GM19328 (cell line): ENCODE measurements around the gene DHRS12.

Source experiments
- ATAC-seq: cut with Tn5 transposase; IDR thresholded peaks from one replicate; pipeline ENCODE4 v1.9.1; 2021; ENCODE audit warnings: mild to moderate bottlenecking, moderate library complexity; ENCODE audit not compliant: unreplicated experiment

Gene DHRS12

DNA sequence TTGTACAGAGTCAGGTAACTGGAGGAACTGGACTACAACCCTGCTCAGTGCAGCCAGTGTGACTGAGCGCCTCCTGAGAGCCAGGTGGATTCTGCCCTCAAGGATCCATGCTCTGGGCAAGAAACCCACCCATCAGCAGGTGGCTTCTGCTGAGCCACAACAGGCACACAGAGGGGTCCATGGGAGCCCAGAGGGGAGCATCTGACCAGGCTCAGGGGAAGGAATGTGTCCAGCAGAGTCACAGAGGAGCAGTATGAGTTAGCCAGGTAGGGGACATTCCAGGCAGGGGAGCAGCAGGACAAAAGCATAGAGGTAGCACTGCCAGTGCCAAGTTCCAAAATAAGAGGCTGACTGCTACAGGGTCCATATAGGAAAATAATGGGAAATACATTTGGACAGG lies 19.9 kb downstream of the DHRS12 start:
- ATAC-seq: no peak

DNA sequence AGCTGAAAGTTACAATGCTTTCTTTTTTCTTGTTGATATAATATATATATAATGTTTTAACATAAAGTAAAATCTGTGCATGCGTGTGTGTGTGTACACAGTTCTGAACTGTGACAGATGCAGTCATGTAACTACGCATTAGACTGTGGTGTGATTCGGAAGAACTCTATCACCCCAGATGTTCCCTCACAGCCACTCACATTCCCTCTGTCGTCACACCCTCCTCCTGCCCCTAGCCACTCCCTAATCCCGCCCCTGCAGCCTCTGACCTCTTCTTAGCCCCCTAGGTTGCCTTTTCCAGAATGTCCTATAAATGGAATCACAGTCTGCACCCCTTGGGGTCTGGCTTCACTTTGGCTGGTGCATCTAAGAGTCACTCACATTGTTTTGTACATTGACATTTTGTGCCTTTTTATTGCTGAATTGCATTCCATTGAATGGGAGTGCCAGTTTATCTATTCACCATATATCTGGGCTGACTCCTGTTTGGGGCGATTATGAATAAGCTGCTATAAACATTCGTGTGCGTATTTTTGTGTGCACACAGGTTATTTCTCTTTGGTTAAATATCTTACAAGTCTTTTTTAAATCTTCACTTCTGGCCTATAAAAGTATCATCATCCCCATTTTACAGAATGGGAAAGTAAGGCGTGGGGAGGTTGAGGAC lies 20.4 kb downstream of the DHRS12 start:
- ATAC-seq: no peak

DNA sequence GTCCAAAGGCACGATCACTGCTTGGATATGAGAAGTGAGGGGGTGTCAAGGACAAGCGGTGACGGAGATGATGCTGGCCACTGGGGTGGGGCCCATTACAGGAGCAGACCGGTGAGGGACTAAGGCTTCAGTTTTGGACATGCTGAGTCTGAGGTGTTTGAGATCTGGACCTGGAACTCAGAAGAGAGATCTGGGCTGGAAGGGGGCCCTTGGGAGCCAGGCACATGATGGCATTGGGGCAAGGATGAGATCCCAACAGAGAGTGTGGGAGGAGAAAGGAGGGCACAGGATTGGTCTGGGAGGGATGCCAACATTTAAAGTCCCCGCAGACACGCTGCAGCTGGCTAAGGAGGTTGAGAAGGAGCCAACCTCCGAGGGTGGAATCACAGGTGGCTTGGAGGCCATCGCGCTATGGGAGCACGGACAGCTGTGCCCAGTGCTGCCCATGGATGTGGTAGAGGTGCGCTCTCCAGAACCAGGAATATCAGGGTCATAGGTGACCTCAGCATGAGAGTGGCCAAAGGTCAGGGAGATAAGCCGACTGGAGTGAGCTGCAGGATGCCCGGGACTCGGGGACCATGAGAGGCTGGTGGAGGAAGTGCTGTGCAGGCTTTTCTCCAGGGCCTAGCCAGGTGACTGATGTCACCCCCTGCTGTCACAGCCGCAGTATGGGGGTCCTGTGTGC lies 21.8 kb downstream of the DHRS12 start:
- ATAC-seq: no peak

DNA sequence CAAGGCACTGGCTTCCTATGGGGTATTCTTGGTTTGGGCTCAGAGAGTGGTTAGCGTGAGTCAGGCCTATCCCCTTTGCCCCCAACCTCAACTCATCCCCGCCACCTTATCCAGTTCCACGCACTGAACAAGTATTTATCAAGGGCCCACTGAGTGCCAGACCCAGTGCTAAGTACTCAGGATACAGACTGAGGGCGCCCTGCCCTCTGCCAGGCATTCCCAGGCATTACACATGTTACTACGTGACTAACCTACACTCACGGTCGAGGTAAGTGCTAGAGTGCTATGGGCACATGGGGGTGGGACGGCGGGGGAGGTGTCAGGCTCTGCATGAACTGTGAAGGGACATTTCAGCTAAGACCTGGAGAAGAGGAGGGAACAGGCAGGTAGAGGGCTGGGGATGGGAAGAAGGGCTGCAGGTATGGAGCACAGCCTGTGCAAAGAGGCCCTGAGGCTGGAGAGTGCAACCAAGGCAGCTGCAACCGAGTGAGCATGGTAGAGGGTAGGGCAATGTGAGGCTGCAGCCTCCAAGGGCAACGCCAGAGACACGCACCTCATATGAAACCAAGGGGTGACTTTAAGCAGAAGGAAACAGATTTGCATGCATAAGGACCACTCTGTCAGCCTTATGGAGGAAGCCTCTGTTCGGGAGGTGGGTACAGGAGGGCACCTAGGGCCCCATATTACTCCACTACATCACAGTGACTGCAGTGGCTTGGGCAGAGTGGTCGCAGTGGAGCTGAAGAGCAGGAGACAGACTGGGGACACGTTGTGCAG lies 22.5 kb downstream of the DHRS12 start:
- ATAC-seq: no peak

DNA sequence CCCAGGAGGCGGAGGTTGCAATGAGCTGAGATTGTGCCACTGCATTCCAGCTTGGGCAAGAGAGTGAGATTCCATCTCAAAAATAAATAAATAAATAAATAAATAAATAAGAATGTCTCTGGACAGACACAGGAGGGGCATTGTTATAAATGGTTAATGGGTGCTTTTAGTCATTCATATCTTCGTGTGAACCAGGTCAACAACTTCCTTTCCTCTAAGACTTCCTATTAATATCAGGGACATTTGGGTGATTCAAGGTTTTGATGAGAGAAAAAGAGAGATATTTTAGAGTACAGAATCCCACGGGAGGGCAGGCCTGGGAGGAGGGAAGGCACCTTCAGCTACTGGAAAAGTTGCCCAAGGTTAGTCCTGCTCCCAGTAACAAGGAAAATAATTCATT lies 23.9 kb downstream of the DHRS12 start:
- no peak for ATAC-seq

DNA sequence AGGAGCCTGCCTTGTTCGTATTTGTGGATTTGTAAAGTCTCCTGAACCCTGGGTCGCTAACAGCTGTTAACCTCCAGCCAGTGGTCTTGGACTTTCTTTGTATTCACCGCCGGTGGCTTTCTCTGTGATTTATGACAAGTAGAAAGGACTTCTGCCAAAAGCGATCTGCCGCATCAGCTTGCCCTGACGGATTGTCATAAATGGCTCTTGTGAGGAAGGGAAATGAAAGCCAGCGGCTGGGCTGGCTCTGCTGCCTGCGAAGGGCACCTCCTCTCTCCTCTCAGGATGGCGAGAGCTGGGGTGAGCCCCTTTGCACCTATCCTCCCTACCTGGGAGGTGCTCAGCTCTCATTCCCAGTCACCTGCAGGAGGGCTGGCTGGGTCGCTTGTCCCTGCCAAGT lies 25.6 kb downstream of the DHRS12 start:
- no peak for ATAC-seq

DNA sequence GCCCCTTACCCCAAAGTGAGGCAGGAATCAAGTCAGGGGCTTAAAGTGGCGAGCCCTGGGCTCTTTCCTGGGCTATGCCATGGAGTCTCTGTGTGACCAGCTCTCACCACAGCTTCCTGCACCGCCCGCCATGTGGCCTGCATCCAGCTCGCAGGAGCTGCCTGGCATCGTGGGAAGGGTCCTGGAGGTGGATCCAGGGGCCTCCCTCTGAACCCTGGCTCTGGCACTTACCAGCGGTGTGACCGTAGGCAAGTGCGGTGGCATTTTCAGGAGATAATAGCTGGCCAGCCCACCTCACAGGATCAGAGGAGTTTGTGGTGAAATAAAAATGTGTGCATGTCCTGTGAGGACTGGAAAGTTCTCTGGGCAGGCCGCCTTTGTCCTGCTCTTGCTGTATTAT lies 26.0 kb downstream of the DHRS12 start:
- no peak for ATAC-seq

DNA sequence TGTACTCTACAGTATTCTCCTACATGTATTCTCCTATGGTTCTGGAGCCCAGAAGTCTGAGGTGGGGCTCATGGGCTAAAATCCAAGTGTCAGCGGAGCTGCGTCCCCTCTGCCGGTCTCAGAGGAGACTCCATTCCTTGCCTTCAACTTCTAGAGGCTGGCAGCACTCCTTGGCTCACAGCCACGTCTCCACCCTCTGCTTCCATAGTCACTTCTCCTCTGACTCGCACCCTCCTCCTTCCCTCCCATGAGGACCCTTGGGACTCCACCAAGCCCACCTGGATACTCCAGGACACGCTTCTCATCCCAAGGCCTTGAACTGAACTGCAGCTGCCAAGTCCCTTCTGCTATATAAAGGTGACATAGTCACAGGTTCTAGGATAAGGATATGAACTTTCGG lies 27.8 kb downstream of the DHRS12 start:
- ATAC-seq: no peak

DNA sequence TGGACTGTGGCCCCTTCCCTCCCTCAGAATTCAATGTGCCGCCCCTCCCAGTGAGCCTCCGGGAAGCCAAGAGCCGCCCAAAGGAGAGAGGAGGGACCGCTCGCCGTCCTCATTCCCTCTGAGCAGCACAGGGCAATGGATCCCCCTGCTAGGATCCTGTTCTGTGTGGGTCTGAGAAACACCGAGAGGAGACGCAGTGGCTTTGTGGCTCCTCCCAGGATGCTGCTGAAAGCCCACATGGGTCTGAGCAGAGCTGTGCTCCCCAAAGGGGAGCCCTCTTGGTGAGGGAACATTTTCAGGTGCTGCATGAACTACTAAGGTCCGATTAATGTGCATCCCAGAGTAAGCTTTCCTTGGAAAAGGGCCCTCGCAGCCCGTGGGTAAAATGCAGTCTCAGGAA lies 30.4 kb downstream of the DHRS12 start:
- ATAC-seq: no peak

DNA sequence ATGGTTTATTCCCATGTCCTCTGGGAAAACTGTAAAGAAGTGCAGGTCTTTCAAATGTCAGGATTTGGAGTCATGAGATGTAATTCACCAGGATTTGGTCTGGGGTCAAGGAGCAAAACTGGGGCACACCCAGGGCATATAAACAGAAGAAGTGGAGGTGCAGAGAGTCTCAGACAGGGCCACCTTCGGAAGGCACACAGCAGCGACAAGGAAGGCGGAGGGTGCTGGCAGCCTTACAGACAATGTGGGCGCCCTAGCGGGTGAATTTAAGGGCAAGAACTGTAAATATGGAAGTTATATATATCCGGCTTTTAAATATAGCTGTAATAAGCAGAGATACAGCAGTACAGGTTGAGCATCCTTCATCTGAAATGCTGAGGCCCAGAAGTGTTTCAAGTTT lies 31.2 kb downstream of the DHRS12 start:
- ATAC-seq: no peak

DNA sequence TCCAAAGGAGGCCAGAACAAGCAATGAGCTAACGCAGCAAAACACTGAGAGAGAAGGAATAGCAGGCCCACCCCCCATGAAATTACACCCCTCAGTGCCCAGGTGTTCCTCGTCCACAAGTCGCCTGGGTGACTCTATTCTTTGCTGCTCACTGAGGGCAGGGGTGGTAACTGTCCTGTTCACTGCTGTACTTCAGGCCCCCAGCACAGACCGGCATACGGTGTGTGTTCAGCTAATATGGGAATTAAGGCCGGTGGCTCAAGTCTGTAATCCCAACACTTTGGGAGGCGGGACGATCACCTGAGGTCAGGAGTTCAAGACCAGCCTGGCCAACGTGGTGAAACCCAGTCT lies 31.9 kb downstream of the DHRS12 start:
- no peak for ATAC-seq

DNA sequence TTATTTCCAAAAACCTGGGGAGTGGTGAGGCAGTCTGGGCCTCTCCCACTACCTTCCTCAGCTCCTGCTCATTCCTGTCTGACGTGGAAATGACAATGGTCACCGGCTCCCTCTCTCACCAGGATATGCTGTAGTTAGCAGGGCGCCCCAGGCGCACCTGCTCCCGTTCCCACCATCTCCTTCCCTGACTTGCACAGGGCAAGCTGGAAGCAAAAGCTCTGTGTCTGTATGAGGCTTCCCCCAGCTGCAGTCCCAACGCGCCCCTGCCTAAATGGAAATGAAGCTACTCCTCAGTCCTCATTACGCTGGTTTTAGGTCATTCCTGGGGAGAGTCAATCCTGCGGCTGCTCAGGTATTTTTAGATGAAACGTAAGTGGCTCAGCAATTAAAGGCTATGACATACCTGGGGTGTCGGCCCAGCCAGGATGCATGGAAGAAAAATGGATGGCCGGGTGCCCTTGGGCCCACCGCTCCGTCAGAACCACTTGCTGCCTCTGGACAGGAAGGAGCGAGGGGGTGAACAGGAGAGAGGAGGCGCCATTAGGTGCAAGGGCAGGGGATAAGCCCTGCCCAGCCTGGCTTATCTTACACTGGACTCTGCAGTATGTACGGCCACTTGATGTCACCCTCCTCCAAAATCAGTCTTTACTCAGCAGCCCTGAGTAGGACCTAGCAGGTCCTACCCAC lies 32.4 kb downstream of the DHRS12 start:
- ATAC-seq: no peak

DNA sequence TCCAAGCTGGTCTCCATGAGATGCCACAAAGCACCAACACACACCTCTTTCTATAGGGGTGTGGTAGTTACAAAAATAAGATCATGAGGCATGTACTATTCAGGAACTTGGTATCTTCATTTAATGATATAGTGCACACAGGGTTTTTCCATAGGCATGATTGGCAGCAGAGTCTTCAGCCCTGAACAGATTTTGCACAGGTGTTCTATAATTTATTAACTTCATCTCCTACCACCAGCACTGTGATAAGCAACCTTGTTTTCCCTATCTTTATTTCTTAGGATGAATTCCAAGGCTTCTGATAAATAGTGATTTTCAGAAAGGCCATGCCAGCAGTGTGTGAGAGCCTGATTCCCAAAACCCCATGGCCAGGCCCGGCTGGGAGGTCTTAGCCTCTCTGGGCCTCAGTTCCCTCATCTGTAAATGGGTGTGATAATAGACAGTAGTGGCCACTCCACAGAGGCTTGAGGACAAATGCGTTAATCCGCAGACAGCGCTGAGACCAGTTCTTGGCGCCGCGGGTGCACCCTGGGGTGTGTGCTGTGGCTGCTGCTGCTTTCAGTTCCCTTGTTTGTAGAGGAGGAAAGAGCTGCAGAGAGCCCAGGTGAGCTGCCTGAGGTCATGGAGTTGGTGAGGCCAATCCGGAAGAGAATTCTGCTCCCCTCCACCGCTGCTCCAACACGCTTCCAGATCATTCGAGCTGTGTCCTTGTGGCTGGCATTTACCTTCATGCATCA lies 33.1 kb downstream of the DHRS12 start:
- ATAC-seq: no peak

DNA sequence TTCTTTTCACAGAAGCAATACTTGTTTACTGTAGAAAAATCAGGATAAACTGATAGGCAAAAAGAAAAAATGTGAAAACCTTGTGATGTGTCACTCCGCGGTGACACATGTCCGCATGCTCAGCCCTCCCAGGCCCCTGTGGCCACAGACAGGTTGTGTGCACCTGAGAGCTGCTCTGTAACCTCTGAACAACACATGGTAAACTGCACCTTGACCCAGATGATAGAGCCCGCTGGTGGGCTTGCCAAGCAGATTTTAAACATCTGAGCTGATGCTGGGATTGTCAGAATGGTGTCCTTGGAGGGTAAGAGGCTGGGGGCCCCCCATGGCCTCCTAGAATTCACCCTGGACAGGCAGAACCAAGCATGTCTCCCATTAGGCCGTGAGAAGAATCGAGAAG lies 33.8 kb downstream of the DHRS12 start:
- ATAC-seq: no peak

DNA sequence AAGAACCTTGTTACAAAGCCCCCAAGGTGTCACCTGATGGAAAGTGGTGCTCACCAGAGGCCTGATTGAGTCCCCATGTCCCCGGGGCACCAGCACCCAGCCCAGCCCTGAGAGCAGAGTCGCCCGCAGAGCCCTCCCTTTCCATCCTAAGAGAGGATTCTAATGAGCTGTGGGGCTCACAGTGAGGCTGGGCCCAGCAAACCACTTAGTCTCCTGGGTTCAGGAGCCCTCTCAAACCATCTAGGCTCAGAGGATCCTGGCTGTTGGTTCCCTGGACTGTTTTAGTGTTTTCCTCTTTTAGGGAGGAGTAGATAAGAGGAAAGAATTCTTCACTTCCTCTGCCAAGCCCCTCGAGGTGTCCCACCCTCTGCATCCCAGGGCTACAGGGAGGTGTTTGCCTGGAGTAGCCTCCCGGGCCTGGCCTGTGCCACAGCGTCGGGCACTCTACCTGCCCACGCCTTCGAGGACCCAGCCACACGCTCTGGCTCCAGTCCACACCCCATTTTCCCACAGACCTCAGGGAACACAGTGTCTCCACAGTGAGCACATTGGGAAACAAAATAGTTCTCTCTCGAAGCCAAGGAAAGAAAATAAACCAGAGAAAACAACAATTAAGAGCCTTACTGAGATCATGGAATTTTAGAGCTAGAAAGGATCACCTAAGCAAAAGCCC lies 34.4 kb downstream of the DHRS12 start:
- ATAC-seq: no peak

DNA sequence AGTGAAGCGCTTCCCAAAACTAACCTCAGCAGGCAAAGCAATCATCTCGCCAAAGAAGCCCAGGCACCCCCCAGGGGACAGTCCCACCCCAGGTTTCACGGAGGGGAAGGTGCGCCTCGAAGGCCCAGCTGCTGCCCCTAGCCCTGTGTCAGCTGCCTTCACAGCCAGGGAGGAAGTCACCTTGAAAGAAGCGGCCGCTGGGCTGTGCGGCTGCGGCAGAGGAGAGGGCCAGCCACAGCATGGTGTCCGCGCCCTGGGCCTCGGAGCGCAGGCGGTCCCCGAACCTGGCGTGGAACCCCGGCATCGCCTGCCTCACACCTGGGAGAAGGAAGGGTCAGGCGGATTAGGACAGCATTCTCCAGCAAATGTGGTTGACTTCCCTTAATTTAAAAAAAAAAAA lies 35.0 kb downstream of the DHRS12 start:
- no peak for ATAC-seq

DNA sequence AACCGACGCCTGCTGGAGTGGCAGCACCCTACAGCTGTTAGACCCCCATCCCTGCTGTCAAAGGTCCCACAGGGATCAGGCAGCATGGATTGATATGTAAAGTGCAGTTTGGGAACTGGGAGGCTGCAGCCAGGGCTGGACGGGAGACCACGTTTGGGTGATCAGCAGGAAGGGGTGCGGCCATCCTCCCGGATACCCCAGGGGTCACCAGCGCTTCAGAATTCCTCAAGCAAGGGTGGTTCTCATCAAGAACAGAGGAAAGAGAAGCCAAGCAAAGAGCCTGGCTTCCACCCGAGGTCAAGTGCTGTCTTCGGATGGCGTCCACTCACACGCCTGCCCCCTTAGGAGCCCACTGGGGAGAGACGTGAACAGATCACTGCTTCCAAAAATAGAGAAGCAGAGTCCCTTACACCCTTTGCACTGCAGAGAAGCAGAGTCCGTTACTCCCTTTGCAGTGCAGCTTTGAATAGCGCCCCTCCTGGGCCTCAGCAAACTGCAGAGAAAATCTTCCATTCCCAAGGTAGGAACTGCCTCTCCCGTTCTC lies 35.5 kb downstream of the DHRS12 start:
- ATAC-seq: no peak

DNA sequence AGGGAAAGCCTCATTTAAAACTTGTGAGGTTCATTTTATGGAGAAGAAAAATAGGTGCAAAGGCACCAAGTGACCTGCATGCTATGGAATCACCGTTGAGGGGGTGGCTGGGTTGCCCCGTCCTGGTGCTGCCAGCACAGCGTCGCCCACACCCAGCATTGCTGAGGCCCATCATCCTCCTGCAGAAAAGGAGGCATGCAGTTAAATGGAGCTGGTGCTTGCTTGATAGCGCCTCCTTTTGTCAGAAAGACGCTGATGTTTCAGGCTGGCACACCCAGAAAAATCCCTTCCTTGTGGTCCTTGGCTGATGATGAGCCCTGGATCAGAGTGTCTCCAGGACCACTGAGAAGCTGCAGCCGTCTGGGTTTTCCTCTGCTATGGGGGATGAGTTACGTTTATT lies 36.9 kb downstream of the DHRS12 start:
- no peak for ATAC-seq

DNA sequence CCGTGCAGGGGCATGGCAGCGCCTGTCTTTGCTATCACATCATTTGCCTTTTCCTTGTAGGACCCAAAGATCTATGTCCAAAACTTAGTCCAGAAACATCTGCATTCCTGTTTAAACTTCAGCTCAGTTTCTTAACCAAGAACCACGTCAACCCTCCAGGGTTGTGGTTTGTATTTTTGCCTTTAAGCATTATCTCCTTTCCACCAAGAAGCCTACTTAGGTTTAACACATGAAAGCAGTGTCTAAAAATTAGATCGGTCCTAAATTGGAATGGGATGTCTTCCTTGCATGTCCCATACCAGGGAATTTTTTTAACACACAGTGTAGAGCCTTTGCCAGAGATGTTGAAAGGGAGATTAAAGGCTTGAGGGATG lies 38.8 kb downstream of the DHRS12 start:
- no peak for ATAC-seq
